Fibroblast of the aortic adventitia (primary cell): ENCODE results near the gene VEZT. TPM values are rescaled to one million over a fixed set of nuclear protein-coding genes. Genes with fewer than 3 reads are reported as not detected.

ENCODE experiments used
- DNase-seq: peaks from one replicate; pipeline ENCODE4 v3.0.0-alpha.2; 2010; ENCODE audit warnings: low read depth
- H3K4me3 ChIP-seq: 2 replicates; pipeline ENCODE4 v1.5.1; 2011; ENCODE audit warnings: low read depth, mild to moderate bottlenecking, control low read depth, low read length, moderate library complexity
- CTCF ChIP-seq: IDR thresholded peaks from 2 replicates; pipeline ENCODE4 v1.5.1; 2011; ENCODE audit warnings: mild to moderate bottlenecking, low read length, control low read depth, inconsistent platforms; ENCODE audit not compliant: insufficient read depth
- total RNA-seq: library from RNA; depleted of rRNA; stranded (reverse); fragments of >200 nt; gene quantifications from 2 replicates; pipeline ENCODE4 v1.2.3, GENCODE V29; 2012; ENCODE audit warnings: low replicate concordance

Gene VEZT
- total RNA-seq, 1 donor: 98.6 TPM

DNA sequence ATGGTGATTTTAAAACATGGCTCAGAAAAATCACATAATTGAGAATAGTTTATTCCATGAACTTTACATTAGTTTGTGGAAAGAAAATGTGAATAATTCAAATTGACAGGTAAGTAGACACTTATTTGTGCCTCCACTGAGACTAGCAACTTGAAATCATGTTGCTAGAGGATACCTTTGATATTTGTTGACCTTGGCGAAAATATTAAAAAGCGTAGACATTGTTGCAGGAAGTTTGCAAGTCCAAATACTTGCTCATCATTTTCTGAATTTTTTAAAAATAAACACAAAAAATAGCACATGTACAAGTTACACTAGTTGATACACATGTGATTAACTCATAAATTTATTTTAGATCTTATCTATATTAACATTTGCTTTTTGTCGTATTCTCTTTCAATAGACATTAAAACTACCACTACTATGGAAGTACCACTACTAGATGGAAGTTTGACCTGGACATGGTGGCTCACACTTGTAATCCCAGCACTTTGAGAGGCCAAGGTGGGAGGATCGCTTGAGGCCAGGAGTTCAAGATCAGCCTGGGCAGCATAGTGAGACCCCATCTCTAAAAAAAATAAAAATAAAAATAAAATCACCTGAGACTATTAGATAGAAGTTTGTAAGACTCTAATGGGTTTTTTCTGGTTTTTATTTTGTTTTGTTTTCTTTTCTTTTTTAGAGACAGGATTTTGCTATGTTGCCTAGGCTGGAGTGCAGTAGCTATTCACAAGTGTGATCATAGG lies 24.3 kb downstream of the VEZT start:
- no peak for TF ChIP-seq CTCF
- no peak overlapping the region for H3K4me3 ChIP-seq
- DNase-seq: no peak

DNA sequence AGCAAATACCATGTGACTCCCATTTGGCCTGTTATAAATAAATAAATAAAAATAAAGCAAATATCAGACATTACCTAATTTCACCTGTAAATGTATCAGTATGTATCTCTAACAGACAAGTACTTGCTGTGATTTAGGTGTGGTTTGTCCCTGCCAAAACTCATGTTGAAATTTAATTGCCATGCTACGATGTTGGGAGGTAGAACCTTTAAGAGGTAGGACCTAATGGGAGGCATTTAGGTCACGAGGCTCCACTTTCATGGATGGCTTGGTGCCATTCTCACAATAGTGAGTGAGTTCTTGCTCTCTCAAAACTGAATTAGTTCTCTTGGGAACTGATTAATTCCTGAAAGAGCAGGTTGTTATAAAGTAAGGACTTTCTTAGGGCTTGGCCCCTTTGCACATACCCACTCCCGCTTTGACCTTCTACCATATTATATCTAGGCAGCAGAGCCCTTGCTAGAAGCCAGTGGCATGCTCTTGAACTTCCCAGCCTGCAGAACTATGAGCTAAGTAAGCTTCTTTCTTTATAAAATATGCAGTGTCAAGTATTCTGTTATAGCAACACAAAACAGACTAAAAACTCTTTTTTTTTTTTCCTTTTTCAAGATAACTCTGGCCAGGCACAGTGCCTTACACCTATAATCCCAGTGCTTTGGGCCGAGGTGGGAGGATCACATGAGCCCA lies 26.0 kb downstream of the VEZT start:
- no peak for TF ChIP-seq CTCF
- DNase-seq: no peak
- no peak overlapping the region for H3K4me3 ChIP-seq

DNA sequence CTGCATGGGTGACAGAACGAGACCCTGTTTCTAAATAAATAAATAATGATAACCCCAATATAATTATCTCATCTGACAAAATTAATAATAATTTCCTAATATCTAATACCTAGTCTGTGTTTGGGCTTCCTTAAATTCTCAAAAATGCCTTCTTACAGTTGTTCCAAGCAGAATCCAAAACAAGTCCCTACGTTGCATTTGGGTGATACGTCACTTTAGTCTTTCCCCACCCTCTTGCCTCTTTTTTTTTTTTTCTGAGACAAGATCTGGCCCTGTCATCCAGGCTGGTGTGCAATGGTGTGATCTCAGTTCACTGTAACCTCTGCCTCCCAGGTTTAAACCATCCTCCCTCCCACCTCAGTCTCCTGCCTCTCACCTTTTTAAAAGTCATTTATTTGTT lies 26.7 kb downstream of the VEZT start:
- no peak overlapping the region for H3K4me3 ChIP-seq
- no peak for DNase-seq
- TF ChIP-seq CTCF: no peak

GRCh38 chr12:95248095-95248494 lies 30.5 kb downstream of the VEZT start:
- TF ChIP-seq CTCF: no peak
- H3K4me3 ChIP-seq: no peak overlapping the region
- no peak for DNase-seq

- no peak for TF ChIP-seq CTCF
- no peak overlapping the region for H3K4me3 ChIP-seq
- peak; percentile 51 for DNase-seq
Observed at GRCh38 chr12:95248604-95249360, 31.2 kb downstream of the VEZT start.

GRCh38 chr12:95253386-95253785 lies 35.8 kb downstream of the VEZT start:
- no peak overlapping the region for H3K4me3 ChIP-seq
- no peak for DNase-seq
- TF ChIP-seq CTCF: no peak
